ENCODE data around the gene CADPS.

Gene CADPS

GRCh38 chr3:62805580-62806277 is 69.5 kb downstream of the CADPS start:
- peak; percentile 88 for DNase-seq

DNA sequence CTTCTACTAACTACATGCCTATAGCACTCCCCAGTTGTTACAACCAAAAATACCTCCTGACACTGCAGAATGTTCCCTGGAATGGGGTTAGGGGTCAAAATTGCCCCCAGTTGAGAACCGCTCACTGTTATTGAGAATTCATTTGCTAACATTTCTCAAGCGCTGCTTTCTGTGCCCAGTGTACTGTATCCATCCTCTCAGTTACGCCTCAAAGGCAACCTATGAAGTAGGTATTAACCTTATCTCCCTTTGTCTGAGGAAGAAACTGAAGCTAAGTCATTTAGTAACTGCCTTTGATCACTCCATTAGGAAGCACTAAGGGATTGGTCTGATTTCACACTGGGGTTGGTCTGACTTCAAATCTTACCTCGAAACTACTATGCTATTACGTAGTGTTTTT is 70.1 kb downstream of the CADPS start:
- no peak for DNase-seq

- DNase-seq, result no peak
These were observed 71.9 kb downstream of the CADPS start for GRCh38 chr3:62803276-62803675.

DNA sequence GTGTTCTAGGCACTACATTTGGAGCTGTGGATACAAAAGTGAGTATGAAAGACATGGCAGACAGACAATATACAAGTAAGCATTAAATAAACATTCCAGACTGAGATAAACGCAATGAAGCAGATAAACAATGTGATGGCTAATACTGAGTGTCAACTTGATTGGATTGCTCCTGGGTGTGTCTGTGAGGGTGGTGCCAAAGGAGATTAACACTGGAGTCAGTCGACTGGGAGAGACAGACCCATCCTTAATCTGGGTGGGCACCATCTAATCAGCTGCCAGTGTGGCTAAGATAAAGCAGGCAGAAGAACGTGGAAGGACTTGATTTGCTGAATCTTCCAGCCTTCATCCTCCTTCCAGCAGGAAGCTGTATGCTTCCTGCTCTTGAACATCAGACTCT is 77.2 kb downstream of the CADPS start:
- peak; percentile 3 for DNase-seq

GRCh38 chr3:62797132-62797531 is 78.1 kb downstream of the CADPS start:
- DNase-seq, result no peak

DNA sequence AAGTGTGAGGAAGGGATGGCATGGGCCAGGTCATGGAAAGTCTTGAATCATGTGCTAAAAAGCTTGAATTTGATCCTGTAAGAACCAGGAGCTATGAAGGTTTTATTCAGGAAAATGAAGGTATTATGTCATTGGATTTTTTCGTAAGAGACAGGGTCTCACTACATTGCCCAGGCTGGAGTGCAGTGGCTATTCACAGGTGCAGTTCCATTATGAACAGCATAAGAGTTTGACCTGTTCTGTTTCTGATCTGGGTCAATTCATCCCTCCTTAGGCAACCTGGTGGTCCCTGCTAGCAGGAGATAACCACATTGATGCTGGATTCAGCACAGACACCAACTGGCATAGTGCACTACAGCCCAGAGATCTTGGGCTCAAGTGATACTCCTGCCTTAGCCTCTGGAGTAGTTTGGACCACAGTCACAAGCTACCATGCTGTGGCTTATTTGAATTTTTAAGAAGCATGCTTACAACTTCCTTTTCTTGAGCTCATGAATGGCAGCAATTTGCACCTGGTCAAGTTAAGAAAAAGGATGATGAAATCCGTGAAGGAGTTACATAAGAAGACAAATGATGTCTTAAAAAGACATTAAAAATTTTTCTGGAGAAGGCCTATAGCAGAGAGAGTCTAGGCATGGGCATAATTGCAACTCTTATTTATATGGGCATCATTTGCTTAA is 79.1 kb downstream of the CADPS start:
- no peak for DNase-seq

GRCh38 chr3:62793946-62794345 is 81.3 kb downstream of the CADPS start:
- DNase-seq, result no peak

GRCh38 chr3:62785384-62785783 is 89.8 kb downstream of the CADPS start:
- DNase-seq, result no peak

- DNase-seq, result no peak
These were observed 94.1 kb downstream of the CADPS start for GRCh38 chr3:62781121-62781520.

DNA sequence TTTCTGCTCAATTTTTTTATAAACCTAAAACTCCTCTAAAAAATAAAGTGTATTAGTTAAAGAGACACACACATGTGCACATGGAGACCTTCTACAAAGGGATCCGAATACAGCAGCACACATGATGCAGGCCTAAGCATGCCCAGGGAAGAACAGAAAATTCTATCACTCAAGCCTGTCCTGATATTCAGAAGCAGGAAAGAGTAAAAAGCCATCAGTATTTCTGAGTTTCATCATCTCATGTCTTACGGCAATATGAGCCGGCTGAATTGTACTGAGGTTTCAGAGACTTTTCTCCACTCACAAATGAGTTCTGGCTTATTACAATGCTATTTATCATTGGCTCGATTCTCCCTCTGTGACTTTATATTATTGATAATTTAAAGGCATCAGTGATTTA is 97.5 kb downstream of the CADPS start:
- DNase-seq, result no peak

GRCh38 chr3:62777130-62777529 is 98.1 kb downstream of the CADPS start:
- DNase-seq, result no peak

GRCh38 chr3:62774221-62774620 is 101.0 kb downstream of the CADPS start:
- DNase-seq, result no peak

- no peak for DNase-seq
These were observed 103.7 kb downstream of the CADPS start for GRCh38 chr3:62771331-62772072.

DNA sequence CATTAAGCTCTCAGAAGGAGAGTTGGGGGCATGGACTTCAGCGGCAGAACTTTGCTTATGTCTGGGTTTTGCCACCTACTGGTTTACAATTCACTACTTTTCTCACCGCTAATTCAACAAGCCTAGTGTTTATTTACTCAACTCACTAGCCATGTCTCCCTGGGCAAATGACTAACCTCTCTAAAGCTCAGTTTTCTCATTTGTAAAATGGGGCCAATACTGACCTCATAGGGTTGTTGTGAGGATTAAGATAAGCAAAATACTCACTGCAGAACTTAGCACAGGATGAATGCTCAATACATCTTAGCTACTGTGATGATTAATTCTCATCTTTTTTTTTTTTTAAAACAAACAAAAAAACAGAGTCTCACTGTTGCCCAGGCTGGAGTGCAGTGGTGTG is 106.3 kb downstream of the CADPS start:
- DNase-seq, result no peak

DNA sequence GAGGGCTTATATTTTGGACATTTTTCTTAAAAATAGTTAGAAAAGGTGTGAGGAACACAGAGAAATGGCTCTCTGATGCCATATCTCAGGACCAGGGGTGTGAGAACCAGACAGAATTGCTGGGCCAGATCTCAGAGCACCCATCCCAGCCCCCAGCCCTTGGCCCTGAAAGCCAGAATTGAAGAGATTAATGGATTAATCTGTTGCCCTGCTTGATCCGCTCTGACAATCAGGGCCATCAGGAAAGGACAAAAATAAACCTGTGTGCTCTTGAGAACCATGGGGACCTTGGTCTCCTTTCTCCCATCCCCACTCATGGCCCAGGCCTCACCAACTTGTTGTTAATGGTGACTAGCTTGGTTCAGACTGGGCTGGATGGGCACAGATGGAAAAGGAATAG is 113.5 kb downstream of the CADPS start:
- DNase-seq, result no peak

GRCh38 chr3:62761311-62761710 is 113.9 kb downstream of the CADPS start:
- DNase-seq, result no peak

- DNase-seq, result no peak
These were observed 116.7 kb downstream of the CADPS start for GRCh38 chr3:62758296-62759066.

DNA sequence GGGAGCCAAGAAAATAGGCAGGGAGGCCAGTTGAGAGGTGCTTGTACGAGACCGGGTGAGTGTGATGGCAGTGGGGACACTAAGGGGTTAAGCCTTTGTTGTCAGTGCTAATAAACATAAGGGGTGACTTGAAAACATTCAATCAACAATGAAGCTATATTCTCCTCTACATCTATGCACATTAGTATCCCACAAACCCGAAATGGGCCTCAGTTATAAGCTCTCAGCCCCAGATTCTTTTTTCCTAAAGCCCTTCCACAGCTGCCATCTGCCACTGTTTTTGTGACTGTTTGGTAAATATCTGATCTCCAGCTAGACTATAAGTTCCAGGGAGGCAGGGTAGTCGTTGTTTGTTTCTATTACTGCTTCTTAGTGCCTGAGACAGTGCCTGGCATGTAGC is 118.2 kb downstream of the CADPS start:
- DNase-seq, result no peak

DNA sequence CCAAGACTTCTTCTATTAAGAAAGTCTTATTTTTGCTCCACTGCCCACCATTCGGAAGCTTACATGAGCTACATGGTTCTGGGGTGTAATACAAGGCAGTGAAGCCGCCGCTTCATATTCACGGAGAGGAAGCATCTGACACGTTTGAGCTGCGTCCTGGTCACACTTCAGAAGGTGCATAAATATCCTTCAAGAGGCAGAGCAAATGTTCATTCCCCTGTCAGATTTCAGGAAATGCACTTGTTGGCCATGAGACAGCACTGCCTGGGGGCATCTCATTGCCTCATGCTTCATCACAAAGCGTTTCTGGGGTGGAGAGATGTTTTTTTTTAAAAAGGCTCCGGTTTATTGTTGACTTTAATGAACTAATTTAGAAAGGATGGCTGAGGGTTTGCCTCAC is 119.9 kb downstream of the CADPS start:
- DNase-seq, result peak; percentile 69

DNA sequence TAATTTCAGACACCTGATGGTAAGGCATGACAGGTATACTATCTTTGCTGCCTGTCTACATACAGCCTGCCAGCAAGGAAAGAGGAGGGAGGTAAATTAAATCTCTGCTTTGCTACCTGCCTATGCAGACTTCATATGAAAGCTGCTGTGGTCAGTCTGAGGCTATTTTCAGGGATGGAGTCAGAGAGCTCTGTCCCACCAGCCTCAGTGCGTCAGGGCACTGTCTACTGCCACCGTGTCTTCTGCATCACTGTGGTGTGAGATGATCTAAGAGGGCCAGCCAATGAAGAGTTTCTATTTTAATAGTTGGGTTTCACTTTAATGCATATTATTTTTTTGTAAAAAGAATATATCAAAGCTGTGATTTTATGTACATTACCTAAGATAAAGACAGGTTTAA is 125.6 kb downstream of the CADPS start:
- no peak for DNase-seq

DNA sequence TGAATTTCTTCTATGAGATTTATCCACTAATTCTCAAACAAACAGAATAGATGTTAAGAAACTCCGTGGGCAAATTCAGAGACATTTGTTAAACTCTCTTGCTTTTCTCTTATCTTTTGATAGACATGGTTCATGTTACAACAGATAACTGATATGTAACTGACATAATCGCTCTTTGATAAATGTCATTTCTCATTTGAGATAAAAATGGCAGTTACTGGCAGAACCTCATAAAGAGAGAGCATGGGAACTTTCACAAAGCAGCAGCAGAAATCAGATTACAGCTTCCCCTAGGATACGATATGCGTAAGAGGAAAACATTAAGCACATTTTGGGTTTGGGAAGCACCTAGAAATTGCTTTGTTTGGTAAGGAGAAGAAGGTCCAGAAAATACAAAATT is 126.1 kb downstream of the CADPS start:
- no peak for DNase-seq

GRCh38 chr3:62737449-62737848 is 137.8 kb downstream of the CADPS start:
- no peak for DNase-seq

- DNase-seq, result no peak
These were observed 139.7 kb downstream of the CADPS start for GRCh38 chr3:62735510-62735909.
